NCI-H187 treated with DMSO at 0.1 percent for 48 hours (cell line): ENCODE results near the gene GRIN1.
"Not testable (repeated sequence)": the region's sequence is repeated elsewhere in the genome, so short reads cannot be mapped to it uniquely, and the experiment has no call there.

ENCODE experiments used
- DNase-seq: peaks from one replicate; lab custom pipeline; 2025; lab: John Stamatoyannopoulos, UW

The GRIN1 gene

DNA sequence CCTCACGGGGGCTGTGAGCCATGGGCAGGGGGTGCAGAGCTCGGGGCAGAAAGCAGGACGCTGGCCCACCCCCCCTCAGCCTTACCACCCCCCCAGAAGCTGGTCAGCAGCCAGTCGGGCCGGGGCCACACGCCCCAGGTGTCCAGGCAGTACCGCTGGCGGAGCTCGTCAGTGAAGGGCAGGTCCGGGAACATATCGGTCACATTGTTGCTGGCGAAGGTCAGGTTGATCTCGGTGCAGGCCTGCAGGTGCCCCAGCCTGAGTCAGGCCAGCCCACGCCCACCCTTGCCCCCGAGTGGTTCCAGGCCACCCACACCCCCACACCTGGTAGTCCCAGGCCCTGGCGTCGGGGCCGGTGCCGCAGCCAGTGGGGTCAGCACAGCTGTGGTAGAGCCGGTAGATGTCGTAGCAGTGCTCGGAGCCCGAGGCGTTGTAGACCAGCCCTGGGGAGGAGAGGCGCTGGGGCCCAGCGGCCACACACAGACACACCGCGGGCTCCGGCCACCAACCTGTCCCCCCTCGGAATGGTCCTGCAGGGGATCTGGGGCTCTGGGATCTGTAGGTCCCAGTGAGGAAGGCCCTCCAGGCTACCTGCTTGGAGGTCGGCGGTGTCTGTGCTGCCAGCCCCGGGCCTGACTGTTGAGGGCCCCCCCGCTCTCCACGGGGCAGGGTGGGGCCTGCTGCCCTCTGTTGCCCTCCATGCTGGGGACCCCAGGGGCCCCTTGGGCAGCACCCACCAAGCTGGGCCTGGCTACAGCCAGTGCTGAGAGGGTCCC is 27.0 kb upstream of the GRIN1 start:
- DNase-seq, result no peak

DNA sequence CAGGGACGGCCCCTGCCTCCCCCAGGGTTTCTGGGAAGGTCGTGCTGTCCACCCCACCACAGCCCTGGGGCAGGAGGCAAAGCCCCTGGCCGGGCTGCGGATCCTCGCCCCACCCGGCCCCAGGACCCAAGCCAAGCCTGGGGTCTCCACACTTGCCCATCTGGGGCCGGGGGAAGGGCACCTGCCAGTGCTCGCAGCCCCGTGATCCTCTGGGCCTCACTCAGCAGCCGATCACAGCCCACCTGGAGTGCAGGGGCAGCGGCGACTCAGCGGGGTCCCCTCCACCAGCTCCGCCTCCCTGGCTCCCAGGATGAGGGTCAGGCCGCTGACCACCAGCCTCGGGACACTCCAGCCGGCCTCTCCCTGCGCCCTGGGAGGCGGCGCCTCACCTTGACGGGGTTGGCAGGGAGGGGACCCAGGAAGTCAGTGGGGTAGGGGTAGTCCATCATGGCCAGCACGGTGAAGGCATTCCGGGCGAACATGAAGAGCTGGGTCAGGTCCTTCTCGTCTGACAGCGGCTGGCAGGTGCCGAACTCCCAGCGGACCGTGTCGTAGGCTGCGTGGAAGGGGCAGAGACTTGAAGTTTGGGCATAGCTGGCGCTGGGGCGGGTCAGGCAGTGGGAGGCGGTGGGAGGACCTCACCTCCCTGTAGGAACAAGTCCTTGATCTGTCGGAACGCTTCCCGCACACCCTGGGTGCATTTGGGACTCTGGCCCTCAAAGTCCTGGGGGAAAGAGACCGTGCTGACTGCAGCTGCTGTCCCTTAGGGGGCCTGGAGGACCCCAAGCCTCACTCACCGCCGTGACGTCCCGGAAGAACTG is 26.2 kb upstream of the GRIN1 start:
- DNase-seq, result no peak

DNA sequence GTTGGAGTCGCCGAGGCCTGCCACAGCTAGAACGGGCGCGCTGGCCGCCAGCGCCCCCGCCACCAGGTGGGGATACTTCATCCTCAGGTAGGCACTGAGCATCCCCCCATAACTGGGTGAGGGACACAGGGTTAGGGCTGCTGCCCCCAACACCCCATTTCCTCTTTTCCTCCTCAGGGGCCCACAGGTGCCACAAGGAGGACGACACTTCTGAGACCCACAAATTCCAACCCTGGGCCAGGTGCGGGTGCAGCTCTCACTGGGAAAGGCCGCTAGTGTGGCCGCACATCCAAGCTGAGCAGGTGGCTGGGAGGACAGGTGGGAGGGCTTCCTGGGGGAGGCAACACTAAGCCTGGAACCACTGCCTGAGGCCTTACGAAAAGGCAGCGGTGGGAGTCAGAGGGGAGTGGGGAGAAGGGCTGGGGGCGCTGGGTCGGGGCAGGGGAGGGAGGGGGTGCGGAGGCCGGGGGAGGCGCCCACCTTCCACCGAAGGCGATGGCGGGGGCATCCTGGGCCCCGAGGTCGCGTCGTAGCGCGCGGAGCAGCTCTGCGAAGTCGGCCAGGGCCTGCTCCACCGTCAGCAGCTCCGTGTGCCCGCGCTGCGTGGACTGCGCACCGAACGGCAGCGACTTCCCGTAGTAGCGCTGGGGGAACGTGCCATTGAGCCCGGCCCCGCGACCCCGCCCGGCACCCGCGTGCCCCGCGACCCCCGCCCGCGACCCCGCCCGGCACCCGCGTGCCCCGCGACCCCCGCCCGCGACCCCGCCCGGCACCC is 25.4 kb upstream of the GRIN1 start:
- DNase-seq, result no peak

- no peak for DNase-seq
Observed at GRCh38 chr9:137114220-137114612, 24.7 kb upstream of the GRIN1 start.

DNA sequence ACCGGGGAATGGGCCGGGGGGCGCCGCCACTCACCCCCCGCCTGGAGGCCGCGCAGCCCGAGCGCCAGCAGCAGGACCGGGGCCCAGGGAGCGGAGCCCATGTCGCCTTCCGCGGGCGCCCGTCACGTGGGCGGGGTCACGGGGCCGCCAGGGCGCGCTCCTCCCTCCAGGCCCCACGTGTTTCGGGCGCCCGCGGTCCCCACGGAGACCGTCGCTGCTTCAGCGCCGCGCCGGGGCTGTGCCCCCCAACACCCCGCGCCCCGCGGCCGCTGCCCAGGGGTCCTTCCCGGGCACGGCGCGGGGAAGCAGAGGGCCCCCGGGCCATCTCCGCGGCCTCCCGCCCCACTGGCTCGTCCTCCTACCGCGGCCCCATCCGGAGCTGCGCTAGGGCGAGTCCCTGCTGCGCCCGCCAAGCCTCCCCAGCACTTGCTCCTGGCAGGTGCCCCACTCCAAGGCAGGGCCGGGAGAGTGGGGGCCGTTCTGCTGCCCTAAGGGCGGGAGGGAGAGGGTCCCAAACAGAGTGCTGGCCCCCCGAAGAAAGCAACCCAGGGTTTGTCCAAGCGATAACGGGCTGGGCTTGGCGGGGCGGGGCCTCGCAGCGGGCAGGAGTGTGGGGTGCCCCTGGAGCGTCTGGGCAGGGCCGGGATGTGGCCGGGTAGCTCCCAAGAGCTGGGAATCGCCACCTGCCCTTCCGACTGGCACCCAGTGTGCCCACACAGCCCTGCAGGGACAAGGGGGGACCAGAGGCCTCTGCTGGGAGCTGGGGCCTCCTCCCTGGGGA is 24.2 kb upstream of the GRIN1 start, which contains the start of gene DPP7:
Gene DPP7 (minus strand): TSS at position 121 of the 781 bp plus-strand sequence. CDS start 20 bp downstream, at position 101.
- DNase-seq, result no peak

DNA sequence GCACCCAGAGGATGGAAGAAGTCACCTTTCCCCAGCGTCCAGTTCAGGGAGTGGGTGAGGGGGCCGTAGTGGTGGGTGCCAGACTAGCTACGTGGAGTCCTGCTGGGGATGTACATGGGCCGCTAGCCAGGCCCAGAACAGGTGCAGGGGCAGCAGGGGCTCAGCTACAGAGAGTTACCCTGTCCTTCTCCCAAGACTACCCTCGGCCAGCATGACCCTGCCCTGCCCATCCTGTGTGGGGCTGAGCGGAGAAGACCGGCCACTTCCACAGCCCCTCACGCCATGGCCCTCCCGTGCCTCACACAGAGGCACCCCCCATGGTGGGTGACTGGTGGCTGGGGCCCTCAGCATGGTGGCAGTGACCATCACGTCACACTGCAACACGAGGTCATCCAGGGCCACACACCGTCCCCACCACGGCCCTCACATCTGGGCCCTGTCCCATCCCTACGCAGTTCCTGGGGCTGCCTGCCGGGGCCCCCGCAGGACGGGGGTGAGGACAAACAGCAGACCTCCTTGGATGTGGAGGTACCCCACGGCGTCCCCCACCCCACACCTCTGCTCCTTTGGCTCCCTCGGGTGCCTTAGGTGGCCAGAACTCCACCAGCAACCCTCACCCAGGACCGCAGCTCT is 23.4 kb upstream of the GRIN1 start:
- no peak for DNase-seq

GRCh38 chr9:137116027-137116507 is 22.9 kb upstream of the GRIN1 start:
- DNase-seq, result no peak

DNA sequence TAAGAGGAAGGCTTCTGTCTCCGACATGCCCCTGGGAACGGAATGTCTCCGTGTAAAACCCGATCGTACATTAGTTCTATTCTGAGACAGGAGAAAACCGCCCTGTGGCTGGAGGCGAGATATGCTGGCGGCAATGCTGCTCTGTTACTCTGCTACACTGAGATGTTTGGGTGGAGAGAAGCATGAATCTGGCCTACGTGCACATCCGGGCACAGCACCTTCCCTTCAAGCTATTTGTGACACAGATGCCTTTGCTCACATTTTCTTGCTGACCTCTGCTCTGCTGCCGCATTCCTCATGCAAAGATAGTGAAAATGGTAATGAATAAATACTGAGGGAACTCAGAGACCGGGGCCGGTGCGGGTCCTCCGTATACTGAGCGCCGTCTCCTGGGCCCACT is 22.2 kb upstream of the GRIN1 start:
- no peak for DNase-seq

- no peak for DNase-seq
Observed at GRCh38 chr9:137117269-137117731, 21.7 kb upstream of the GRIN1 start.

DNA sequence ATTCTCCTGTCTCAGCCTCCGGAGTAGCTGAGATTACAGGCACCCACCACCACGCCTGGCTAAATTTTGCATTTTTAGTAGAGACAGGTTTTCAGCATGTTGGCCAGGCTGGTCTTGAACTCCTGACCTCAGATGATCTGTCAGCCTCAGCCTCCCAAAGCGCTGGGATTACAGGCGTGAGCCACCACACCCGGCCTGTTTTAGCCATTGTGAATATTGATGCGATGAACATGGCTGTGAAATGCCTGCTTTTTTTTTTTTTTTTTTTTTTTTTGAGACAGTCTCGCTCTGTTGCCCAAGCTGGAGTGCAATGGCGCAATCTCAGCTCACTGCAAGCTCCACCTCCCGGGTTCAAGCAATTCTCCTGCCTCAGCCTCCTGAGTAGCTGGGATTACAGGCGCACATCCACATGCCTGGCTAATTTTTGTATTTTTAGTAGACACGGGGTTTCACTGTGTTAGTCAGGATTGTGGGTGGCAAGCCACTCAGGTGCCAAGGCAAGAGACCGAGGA is 20.8 kb upstream of the GRIN1 start:
- not testable (repeated sequence) for DNase-seq

DNA sequence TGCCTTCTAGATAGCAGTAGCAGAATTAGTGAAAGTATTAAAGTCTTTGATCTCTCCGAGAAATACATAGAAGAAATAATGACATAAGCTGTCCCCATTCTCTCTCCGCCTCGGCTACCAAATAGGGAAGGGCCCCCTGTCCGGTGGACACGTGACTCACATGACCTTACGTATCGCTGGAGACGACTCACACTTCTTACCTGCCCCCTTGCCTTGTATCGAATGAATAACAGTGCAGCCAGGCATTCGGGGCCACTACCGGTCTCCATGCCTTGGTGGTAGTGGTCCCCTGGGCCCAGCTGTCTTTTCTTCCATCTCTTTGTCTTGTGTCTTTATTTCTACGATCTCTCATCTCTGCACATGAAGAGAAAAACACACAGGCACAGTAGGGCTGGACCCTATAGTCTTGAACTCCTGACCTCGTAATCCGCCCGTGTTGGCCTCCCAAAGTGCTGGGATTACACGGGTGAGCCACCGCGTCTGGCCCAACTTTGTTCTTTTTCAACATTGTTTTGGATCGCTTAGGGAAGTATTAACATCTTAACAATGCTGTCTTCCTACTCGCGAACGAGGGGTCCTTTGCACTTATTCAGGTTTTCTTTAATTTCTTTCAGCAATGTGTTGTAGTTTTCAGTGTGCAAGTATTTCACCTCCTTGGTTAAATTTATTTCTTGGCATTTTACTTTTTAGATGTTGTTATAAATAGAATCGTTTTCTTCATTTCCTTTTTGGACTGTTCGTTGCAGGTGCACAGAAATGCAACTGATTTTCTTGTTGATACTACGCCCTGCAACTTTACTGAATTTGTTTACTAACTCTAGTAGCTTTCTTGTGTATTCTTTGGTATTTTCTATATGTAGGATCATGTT is 16.8 kb upstream of the GRIN1 start:
- not testable (repeated sequence) for DNase-seq

DNA sequence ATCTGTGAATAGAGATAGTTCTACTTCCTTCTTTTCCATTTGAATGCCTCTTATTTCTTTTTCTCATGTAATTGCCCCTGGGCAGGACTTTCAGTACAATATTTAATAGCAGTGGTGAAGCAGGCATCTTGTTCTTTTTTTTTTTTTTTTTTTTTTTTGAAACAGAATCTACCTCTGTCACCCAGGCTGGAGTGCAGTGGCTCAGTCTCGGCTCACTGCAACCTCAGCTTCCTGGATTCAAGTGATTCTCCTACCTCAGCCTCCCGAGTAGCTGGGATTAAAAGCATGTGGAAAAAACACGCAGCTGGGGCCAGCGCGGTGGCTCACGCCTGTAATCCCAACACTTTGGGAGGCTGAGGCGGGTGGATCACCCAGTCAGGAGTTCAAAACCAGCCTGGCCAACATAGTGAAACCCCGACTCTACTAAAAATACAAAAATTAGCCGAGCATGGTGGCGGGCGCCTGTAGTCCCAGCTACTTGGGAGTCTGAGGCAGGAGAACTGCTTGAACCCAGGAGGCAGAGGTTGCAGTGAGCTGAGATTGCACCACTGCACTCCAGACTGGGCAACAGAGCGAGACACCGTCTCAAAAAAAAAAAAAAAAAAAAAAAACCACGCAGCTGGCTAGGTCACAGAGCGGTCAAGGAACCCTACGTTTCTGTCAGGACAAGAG is 16.0 kb upstream of the GRIN1 start:
- DNase-seq, result not testable (repeated sequence)

GRCh38 chr9:137123468-137123837 is 15.5 kb upstream of the GRIN1 start:
- DNase-seq, result no peak

- DNase-seq, result not testable (repeated sequence)
Observed at GRCh38 chr9:137123952-137124462, 14.9 kb upstream of the GRIN1 start.

- no peak for DNase-seq
Observed at GRCh38 chr9:137126786-137127185, 12.2 kb upstream of the GRIN1 start.

DNA sequence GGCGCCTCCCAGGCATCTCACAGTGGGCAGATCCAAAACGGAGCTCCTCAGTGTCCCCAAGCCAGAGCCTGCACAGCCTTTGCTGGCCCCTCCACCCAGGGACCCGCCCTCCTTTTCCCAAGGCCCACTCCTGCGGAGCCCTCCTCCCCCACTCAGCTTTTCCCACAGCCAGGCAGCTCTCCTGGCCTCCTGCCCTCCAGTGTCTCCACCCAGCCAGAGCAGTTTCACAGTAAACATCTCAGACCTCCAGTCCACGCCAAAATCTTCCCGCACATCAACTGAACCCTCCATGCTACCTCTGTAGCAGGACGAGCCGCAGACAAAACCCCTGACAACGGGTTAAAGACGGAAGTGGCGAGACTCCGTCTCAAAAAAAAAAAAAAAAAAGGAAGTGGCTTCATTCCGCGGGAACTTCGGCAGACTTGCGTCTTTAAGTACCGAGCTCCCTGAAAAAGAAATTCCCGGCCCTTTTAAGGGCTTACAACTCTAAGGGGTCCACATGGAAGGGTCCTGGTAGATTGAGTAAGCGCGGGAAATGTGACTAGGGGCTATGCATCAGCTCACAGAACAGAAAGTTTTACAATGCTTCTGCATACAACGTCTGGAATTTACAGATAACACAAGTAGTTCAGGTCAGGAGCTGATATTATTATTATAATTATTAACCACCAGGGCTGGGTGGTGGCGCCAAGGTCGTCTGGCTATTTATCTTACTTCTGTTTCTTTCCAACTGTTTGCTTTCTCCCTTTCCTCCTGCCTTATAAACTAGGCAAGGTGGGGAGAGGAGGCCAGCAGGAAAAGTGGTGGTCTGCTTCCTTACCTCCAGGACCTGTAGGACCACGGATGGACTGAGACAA is 11.4 kb upstream of the GRIN1 start:
- DNase-seq, result no peak

DNA sequence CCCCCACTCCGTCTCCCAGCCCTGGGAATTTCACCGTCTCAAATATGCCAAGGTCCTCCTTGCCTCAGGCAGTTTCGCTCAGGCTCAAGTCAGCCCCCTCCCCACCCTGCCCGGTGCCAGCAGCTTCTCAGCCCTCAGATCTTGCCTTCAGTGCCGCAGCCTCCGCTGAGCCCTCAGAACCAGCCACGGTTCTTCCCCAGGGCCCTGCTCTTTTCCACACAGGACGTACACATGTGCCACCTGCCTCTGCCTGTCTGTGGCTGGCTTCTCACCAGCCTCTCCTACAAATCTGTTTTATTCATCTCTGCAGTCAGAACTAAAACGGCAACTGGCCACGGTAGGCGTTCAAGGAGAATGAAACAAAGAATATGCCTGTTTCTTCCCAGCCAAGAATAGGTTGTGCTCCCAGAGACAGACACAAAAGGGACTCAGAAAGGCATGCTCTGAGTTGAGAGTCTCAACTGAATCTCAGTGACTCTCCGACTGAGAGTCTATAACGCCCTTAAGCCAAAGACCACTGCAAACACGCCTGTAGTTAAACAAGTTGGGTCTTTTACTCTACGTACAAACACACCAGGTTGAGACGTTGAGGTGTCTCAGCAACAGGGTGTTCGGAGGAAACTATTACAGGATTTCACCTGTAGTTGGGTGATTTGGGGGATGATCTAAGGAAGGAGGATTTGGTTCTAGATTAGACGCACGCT is 10.6 kb upstream of the GRIN1 start:
- no peak for DNase-seq
